ENCODE measurements around the gene TGFB3. TPM values are rescaled to one million over a fixed set of nuclear protein-coding genes. Genes with fewer than 3 reads are reported as not detected.

TGFB3 gene
- total RNA-seq, 1 donor from 2014 or later = 55.7 TPM

GRCh38 chr14:75967866-75968265 is 13.9 kb downstream of the TGFB3 start:
- DNase-seq = no peak
- Mint-ChIP-seq H3K27ac (ENCODE audit: unreplicated experiment) (no peak overlapping the region), H3K9me3 (ENCODE audit: unreplicated experiment) (peaks cover 3% of the 10 kb centered on the region), H3K36me3 (ENCODE audit: unreplicated experiment) (peaks cover 10% of the 10 kb centered on the region), H3K27me3 (ENCODE audit: unreplicated experiment) (peaks cover 18% of the 10 kb centered on the region), H3K4me1 (ENCODE audit: low read depth, unreplicated experiment) (peaks cover 46% of the 10 kb centered on the region), H3K4me3 (ENCODE audit: unreplicated experiment) (no peak overlapping the region)
- TF ChIP-seq, protein P1, sequence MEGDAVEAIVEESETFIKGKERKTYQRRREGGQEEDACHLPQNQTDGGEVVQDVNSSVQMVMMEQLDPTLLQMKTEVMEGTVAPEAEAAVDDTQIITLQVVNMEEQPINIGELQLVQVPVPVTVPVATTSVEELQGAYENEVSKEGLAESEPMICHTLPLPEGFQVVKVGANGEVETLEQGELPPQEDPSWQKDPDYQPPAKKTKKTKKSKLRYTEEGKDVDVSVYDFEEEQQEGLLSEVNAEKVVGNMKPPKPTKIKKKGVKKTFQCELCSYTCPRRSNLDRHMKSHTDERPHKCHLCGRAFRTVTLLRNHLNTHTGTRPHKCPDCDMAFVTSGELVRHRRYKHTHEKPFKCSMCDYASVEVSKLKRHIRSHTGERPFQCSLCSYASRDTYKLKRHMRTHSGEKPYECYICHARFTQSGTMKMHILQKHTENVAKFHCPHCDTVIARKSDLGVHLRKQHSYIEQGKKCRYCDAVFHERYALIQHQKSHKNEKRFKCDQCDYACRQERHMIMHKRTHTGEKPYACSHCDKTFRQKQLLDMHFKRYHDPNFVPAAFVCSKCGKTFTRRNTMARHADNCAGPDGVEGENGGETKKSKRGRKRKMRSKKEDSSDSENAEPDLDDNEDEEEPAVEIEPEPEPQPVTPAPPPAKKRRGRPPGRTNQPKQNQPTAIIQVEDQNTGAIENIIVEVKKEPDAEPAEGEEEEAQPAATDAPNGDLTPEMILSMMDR (IDR thresholded peaks at IDR 0.05; ENCODE audit: partially characterized antibody, unreplicated experiment) = no peak

DNA sequence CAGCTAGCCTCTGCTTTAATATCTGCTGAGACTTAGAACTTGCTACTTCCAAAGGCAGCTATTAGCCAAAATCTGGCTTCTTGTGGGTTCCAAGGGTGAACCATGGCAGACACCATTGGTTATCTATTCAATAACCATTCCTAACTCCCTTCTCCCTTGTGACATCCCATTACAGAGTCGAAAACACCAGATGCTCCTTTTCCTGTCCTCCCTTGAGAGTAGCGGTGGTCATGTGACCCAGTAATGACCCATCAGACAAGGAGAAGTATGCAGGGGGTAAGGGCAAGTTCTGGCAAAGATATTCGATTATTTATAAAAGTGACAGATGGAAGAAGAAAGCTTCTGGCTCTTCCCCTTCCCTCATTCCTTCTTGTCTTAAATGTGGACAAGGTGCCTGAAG is 20.1 kb downstream of the TGFB3 start:
- Mint-ChIP-seq H3K4me1 (ENCODE audit: low read depth, unreplicated experiment) (peaks cover 43% of the 10 kb centered on the region), H3K27me3 (ENCODE audit: unreplicated experiment) (peaks cover 4% of the 10 kb centered on the region), H3K4me3 (ENCODE audit: unreplicated experiment) (peak overlapping the region; percentile 26), H3K36me3 (ENCODE audit: unreplicated experiment) (peaks cover 16% of the 10 kb centered on the region), H3K9me3 (ENCODE audit: unreplicated experiment) (peaks cover 21% of the 10 kb centered on the region), H3K27ac (ENCODE audit: unreplicated experiment) (peak overlapping the region; percentile 93)
- TF ChIP-seq, protein P1 (IDR thresholded peaks at IDR 0.05; ENCODE audit: partially characterized antibody, unreplicated experiment) = no peak
- DNase-seq = peak; percentile 47

- peaks cover 22% of the 10 kb centered on the region for H3K9me3 Mint-ChIP-seq (ENCODE audit: unreplicated experiment)
- no peak overlapping the region for H3K4me3 Mint-ChIP-seq (ENCODE audit: unreplicated experiment)
- H3K4me1 Mint-ChIP-seq (ENCODE audit: low read depth, unreplicated experiment) = peaks cover 47% of the 10 kb centered on the region
- peak overlapping the region; percentile 16 for H3K27ac Mint-ChIP-seq (ENCODE audit: unreplicated experiment)
- TF ChIP-seq, protein P1 (IDR thresholded peaks at IDR 0.05; ENCODE audit: partially characterized antibody, unreplicated experiment) = no peak
- DNase-seq = no peak
- peaks cover 4% of the 10 kb centered on the region for H3K27me3 Mint-ChIP-seq (ENCODE audit: unreplicated experiment)
- peaks cover 6% of the 10 kb centered on the region for H3K36me3 Mint-ChIP-seq (ENCODE audit: unreplicated experiment)
These were observed 21.6 kb downstream of the TGFB3 start for GRCh38 chr14:75960231-75960630.

DNA sequence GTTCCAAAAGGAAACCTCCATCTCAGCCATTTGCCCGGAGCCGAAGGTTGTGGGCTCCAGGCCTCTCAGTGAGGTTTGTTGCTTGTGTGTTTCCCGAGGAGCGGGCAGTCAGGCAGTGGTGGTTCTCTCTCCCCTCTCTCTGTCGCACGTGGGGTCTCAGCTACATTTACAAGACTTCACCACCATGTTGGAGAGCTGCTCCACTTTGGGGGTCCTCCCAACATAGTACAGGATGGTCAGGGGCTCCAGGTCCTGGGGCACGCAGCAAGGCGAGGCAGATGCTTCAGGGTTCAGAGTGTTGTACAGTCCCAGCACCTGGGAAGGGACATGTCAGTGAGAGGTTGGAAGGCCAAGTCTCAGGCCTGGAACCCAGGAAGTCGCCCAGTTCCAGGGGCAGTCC is 22.8 kb downstream of the TGFB3 start:
- H3K4me3 Mint-ChIP-seq (ENCODE audit: unreplicated experiment) = no peak overlapping the region
- H3K27ac Mint-ChIP-seq (ENCODE audit: unreplicated experiment) = no peak overlapping the region
- peaks cover 22% of the 10 kb centered on the region for H3K9me3 Mint-ChIP-seq (ENCODE audit: unreplicated experiment)
- peaks cover 46% of the 10 kb centered on the region for H3K4me1 Mint-ChIP-seq (ENCODE audit: low read depth, unreplicated experiment)
- TF ChIP-seq, protein P1 (IDR thresholded peaks at IDR 0.05; ENCODE audit: partially characterized antibody, unreplicated experiment) = no peak
- no peak for DNase-seq
- peaks cover 4% of the 10 kb centered on the region for H3K27me3 Mint-ChIP-seq (ENCODE audit: unreplicated experiment)
- peaks cover 6% of the 10 kb centered on the region for H3K36me3 Mint-ChIP-seq (ENCODE audit: unreplicated experiment)

- H3K27ac Mint-ChIP-seq (ENCODE audit: unreplicated experiment) = no peak overlapping the region
- H3K36me3 Mint-ChIP-seq (ENCODE audit: unreplicated experiment) = peaks cover 4% of the 10 kb centered on the region
- DNase-seq = no peak
- TF ChIP-seq, protein P1 (IDR thresholded peaks at IDR 0.05; ENCODE audit: partially characterized antibody, unreplicated experiment) = no peak
- H3K4me1 Mint-ChIP-seq (ENCODE audit: low read depth, unreplicated experiment) = peaks cover 15% of the 10 kb centered on the region
- peaks cover 4% of the 10 kb centered on the region for H3K9me3 Mint-ChIP-seq (ENCODE audit: unreplicated experiment)
- no peaks in the 10 kb centered on the region for H3K27me3 Mint-ChIP-seq (ENCODE audit: unreplicated experiment)
- no peak overlapping the region for H3K4me3 Mint-ChIP-seq (ENCODE audit: unreplicated experiment)
These were observed 29.3 kb downstream of the TGFB3 start for GRCh38 chr14:75952489-75952888.
